Karpas-422 (cell line): ENCODE results near the gene IFITM10. TPM values are rescaled to one million over a fixed set of nuclear protein-coding genes. Genes with fewer than 3 reads are reported as not detected.

Source experiments
- DNase-seq: peaks from one replicate; pipeline ENCODE4 v3.0.0-alpha.2; 2015
- H2AFZ ChIP-seq: fragments of 200-600 bp; sonication (generic); 2 replicates; pipeline ENCODE4 v1.6.1; 2014; ENCODE audit warnings: antibody characterized with exemption, low read length, mixed read lengths
- H3K27ac ChIP-seq: fragments of 200-600 bp; sonication (generic); 2 replicates; pipeline ENCODE4 v1.5.1; 2014; ENCODE audit warnings: mild to moderate bottlenecking, low read length, moderate library complexity
- H3K27me3 ChIP-seq: fragments of 200-600 bp; sonication (generic); 2 replicates; pipeline ENCODE4 v1.6.1; 2014; ENCODE audit warnings: low read length, mixed read lengths
- H3K36me3 ChIP-seq: fragments of 200-600 bp; sonication (generic); 2 replicates; pipeline ENCODE4 v1.6.1; 2014; ENCODE audit warnings: low read length, mixed read lengths; ENCODE audit not compliant: insufficient read depth
- H3K4me1 ChIP-seq: fragments of 200-600 bp; sonication (generic); 2 replicates; pipeline ENCODE4 v1.6.1; 2014; ENCODE audit warnings: mild to moderate bottlenecking, low read length, mixed read lengths
- H3K4me2 ChIP-seq: fragments of 200-600 bp; sonication (generic); 2 replicates; pipeline ENCODE4 v1.6.1; 2014; ENCODE audit warnings: low read length, low read depth, mild to moderate bottlenecking; ENCODE audit not compliant: poor library complexity, severe bottlenecking
- H3K4me3 ChIP-seq: fragments of 200-600 bp; sonication (generic); 2 replicates; pipeline ENCODE4 v1.5.1; 2014; ENCODE audit warnings: mild to moderate bottlenecking, antibody characterized with exemption, low read length, mixed read lengths
- H3K79me2 ChIP-seq: fragments of 200-600 bp; sonication (generic); 2 replicates; pipeline ENCODE4 v1.6.1; 2014; ENCODE audit warnings: mild to moderate bottlenecking, low read length, mixed read lengths
- H3K9ac ChIP-seq: fragments of 200-600 bp; sonication (generic); 2 replicates; pipeline ENCODE4 v1.6.0; 2014; ENCODE audit warnings: low read length
- H3K9me2 ChIP-seq: fragments of 200-600 bp; sonication (generic), shearing (Covaris generic); replicated peaks from 2 replicates; pipeline ENCODE4 v1.6.0; 2014; ENCODE audit warnings: mild to moderate bottlenecking, low read length, moderate library complexity; ENCODE audit not compliant: insufficient read depth
- H3K9me3 ChIP-seq: fragments of 300-700, 200-600 bp; sonication (generic); 2 replicates; pipeline ENCODE4 v1.6.1; 2014; ENCODE audit warnings: low read length, mixed read lengths
- H4K20me1 ChIP-seq: fragments of 200-600 bp; sonication (generic); 2 replicates; pipeline ENCODE4 v1.6.1; 2014; ENCODE audit warnings: mild to moderate bottlenecking, antibody characterized with exemption, low read length, low read depth; ENCODE audit not compliant: insufficient read depth
- total RNA-seq: library from RNA; depleted of rRNA; stranded (reverse); fragments of >200 nt; shearing (Covaris generic); gene quantifications from 2 replicates; pipeline ENCODE4 v1.2.3, GENCODE V29; 2014; ENCODE audit warnings: low replicate concordance

IFITM10 gene
- total RNA-seq, 1 experiment from 2014 or later = not detected

DNA sequence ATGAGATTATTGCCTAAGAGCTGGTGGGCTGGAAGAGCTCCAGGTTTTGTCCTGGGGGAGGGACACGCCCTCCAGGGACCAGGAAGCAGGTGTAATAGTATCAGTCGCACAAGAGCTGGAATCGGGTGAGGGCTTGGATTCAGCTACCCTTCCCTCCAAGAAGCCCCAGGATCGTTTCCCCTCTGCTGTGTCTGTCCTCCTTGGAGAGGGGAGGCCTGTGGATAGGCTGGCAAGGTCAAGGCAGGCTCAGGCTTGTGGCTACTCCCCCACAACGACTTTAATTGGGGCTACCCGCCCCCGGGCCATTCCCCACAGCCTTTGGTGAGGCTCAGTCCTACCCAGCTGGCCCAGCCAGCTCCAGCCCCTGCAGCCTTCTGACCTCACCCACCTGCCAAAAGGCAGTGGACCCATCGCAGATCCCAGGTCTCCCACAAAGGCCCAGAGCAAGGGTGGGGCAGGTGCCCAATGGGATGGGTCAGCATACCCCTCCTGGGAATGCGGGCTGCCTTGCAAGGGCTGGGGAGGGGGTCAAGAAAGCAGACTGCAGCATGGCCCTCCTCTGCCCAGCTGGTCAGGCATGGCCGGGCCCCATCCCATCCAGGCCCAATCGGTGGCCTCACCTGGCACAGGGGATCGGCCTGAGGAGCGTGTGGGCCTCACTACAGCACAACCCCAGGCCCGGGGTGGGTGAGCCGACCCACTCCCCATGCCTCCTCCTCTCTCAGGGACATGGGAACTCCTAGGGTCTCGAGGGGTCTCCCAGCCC lies 12.3 kb upstream of the IFITM10 start:
- Histone ChIP-seq H4K20me1 (no peaks in the 10 kb centered on the region), H3K9me3 (no peaks in the 10 kb centered on the region), H2AFZ (no peak overlapping the region), H3K4me3 (peak overlapping the region; percentile 82), H3K36me3 (no peaks in the 10 kb centered on the region), H3K4me1 (peaks cover 16% of the 10 kb centered on the region), H3K79me2 (peaks cover 9% of the 10 kb centered on the region), H3K9ac (peak overlapping the region; percentile 84), H3K27me3 (no peaks in the 10 kb centered on the region), H3K4me2 (peak overlapping the region; percentile 99), H3K27ac (no peak overlapping the region), H3K9me2 (no peaks in the 10 kb centered on the region)
- no peak for DNase-seq

- no peaks in the 10 kb centered on the region for H3K36me3 ChIP-seq
- DNase-seq = no peak
- H3K79me2 ChIP-seq = peaks cover 9% of the 10 kb centered on the region
- H3K9ac ChIP-seq = no peak overlapping the region; the same call in 1 of the 2 replicates
- no peak overlapping the region for H3K4me3 ChIP-seq
- H3K27ac ChIP-seq = no peak overlapping the region
- no peaks in the 10 kb centered on the region for H3K9me2 ChIP-seq
- no peak overlapping the region for H2AFZ ChIP-seq
- no peak overlapping the region for H3K4me2 ChIP-seq
- no peaks in the 10 kb centered on the region for H3K27me3 ChIP-seq
- H4K20me1 ChIP-seq = no peaks in the 10 kb centered on the region
- no peaks in the 10 kb centered on the region for H3K9me3 ChIP-seq
- peaks cover 16% of the 10 kb centered on the region for H3K4me1 ChIP-seq
Measured at GRCh38 chr11:1761857-1762536, 11.6 kb upstream of the IFITM10 start.

GRCh38 chr11:1761110-1761856 lies 10.9 kb upstream of the IFITM10 start:
- Histone ChIP-seq H3K27ac (no peak overlapping the region), H3K4me2 (no peak overlapping the region), H3K9me3 (no peaks in the 10 kb centered on the region), H3K36me3 (no peaks in the 10 kb centered on the region), H3K9ac (no peak overlapping the region), H3K27me3 (no peaks in the 10 kb centered on the region), H2AFZ (no peak overlapping the region), H3K79me2 (peaks cover 9% of the 10 kb centered on the region), H3K4me3 (no peak overlapping the region), H4K20me1 (no peaks in the 10 kb centered on the region), H3K4me1 (peaks cover 16% of the 10 kb centered on the region), H3K9me2 (no peaks in the 10 kb centered on the region)
- no peak for DNase-seq

DNA sequence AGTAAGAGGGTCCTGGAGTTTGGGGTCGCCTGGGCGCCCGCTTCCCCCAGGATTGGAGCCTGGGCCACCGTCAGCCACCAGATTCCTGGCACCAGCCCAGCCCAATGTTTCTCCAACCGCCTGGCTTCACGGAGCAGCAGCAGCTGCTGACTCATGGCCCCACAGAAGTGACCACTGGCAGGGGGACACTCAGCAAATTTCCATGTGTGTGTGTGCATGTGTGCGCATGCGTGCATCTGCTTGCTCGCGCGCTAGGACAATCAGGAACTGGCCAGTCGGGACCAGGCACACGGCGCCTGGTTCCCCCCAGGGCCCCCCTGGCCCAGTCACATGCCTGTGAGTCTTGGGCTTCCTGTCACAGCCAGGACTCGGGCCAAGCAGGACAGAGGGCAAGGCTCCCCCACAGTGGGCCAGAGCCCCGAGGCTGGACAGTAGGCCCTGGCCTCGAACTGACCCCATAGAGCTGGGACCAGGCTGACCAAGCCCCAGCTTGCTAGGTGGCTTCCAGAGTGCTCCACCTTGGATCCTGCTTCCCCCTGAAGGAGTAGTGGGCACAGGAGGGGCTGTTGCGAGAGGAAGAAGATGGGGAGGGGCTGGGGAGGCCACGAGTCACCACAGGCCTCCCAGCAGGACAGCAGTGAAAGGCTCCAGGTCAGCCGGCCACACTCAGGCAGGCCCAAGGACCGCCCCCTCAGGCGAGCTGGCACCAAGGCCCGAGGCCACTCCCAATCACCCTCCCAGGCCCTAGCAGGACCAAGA lies 10.1 kb upstream of the IFITM10 start:
- peaks cover 16% of the 10 kb centered on the region for H3K4me1 ChIP-seq
- H4K20me1 ChIP-seq = no peaks in the 10 kb centered on the region
- no peak overlapping the region for H3K4me3 ChIP-seq
- no peaks in the 10 kb centered on the region for H3K27me3 ChIP-seq
- H3K27ac ChIP-seq = no peak overlapping the region
- no peak overlapping the region for H2AFZ ChIP-seq
- peaks cover 9% of the 10 kb centered on the region for H3K79me2 ChIP-seq
- no peaks in the 10 kb centered on the region for H3K9me3 ChIP-seq
- H3K36me3 ChIP-seq = no peaks in the 10 kb centered on the region
- H3K9ac ChIP-seq = no peak overlapping the region
- no peak for DNase-seq
- H3K9me2 ChIP-seq = no peaks in the 10 kb centered on the region
- H3K4me2 ChIP-seq = no peak overlapping the region

GRCh38 chr11:1759851-1760220 lies 9.4 kb upstream of the IFITM10 start:
- Histone ChIP-seq H2AFZ (no peak overlapping the region), H3K9ac (no peak overlapping the region), H3K4me2 (no peak overlapping the region), H3K36me3 (no peaks in the 10 kb centered on the region), H3K4me3 (no peak overlapping the region), H3K27ac (no peak overlapping the region), H4K20me1 (no peaks in the 10 kb centered on the region), H3K79me2 (peaks cover 9% of the 10 kb centered on the region), H3K27me3 (no peaks in the 10 kb centered on the region), H3K9me2 (no peaks in the 10 kb centered on the region), H3K4me1 (peaks cover 16% of the 10 kb centered on the region), H3K9me3 (no peaks in the 10 kb centered on the region)
- no peak for DNase-seq

DNA sequence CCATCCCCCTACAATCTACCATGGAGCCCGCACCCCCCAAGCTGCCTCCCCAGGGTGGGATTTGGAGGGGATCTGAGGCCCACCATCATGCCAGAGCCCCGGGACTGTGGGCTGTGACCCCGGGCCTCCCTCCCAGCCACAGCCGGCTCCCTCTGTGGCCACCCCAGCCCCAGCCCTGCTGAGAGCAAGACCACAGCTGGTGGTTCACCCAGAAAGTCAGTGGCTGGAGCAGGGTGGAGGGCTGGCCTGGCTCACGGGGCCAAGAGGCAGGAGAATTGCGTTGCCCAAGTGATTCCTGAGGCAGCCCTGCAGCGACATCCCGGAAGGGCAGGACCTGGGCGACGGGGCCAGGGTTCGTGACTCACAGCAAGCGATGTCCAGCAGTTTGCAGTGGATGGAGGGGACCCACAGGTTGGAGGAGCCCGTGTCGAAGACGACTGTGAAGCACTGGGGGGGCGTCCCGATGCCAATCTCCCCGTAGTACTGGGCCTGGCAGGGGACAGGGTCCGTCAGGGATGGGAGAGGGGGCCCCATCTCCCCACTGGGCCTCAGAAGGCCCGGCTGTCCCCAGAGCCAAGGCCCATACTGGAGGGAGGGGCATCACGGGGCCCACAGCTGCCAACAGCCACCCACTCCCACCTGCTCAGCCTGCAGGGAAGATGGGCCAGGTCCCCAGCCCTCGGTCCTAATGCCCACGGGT lies 8.9 kb upstream of the IFITM10 start:
- Histone ChIP-seq H3K79me2 (peaks cover 9% of the 10 kb centered on the region), H3K4me1 (peaks cover 15% of the 10 kb centered on the region), H3K27me3 (no peaks in the 10 kb centered on the region), H3K4me2 (no peak overlapping the region), H3K9ac (no peak overlapping the region), H3K36me3 (no peaks in the 10 kb centered on the region), H2AFZ (no peak overlapping the region), H3K27ac (no peak overlapping the region), H3K4me3 (no peak overlapping the region), H3K9me2 (no peaks in the 10 kb centered on the region), H4K20me1 (no peaks in the 10 kb centered on the region), H3K9me3 (no peaks in the 10 kb centered on the region)
- DNase-seq = no peak

DNA sequence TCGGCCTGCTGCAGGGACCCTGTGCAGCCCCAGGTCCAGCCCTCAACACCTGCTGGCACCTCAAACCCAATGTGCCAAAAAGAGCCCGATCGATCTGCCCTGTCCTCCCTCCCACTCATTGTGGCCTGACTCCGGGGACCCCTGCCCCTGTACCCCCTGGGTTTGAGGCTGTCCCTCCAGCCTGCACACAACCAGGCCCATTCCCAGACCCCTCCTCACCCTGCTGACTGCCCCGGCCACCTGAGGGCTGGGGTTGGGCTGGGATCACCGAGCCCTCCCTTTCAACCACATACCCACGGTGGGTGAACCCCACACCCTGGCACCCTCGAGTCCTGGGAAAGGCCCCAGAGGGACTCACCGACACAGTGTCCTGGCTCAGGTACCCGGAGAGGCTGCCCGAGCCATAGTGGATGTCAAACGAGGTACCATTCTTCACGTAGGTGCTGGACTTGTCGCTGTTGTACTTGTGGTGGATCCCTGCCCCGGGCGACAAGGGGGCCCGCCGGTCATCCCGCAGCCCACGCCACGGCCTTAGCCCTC lies 8.3 kb upstream of the IFITM10 start:
- peaks cover 12% of the 10 kb centered on the region for H3K4me1 ChIP-seq
- H3K36me3 ChIP-seq = no peaks in the 10 kb centered on the region
- no peaks in the 10 kb centered on the region for H3K9me3 ChIP-seq
- H3K9me2 ChIP-seq = no peaks in the 10 kb centered on the region
- H4K20me1 ChIP-seq = no peaks in the 10 kb centered on the region
- DNase-seq = no peak
- peaks cover 9% of the 10 kb centered on the region for H3K79me2 ChIP-seq
- no peak overlapping the region for H3K4me3 ChIP-seq
- no peak overlapping the region for H3K9ac ChIP-seq
- H3K4me2 ChIP-seq = no peak overlapping the region
- no peak overlapping the region for H2AFZ ChIP-seq
- no peaks in the 10 kb centered on the region for H3K27me3 ChIP-seq
- H3K27ac ChIP-seq = no peak overlapping the region
